Tibial artery (tissue), 4 donors: Measurements from ENCODE around the gene ZFYVE19.

Source experiments
- DNase-seq, 2 donors: peaks; one replicate each; pipeline ENCODE4 v3.0.0-alpha.2; 2019
- H3K27ac ChIP-seq, 2 donors: fragments of 200-600 bp; sonication (generic) in 1 of 2; 1 replicate in 1 of 2; 2 replicates in 1 of 2; pipeline ENCODE4 v1.5.1; 2018 to 2019; ENCODE audit warnings: mild to moderate bottlenecking in 1 of 2
- H3K27me3 ChIP-seq, 2 donors: fragments of 200-600 bp; sonication (generic) in 1 of 2; one replicate each; pipeline versions ENCODE4 v1.5.1 to v1.6.0; 2016 to 2019
- H3K36me3 ChIP-seq, 3 donors: fragments of 200-600 bp; sonication (generic) in 2 of 3; one replicate each; pipeline ENCODE4 v1.5.1; 2016 to 2019; ENCODE audit warnings: mild to moderate bottlenecking in 2 of 3
- H3K4me1 ChIP-seq, 4 donors: fragments of 200-600 bp; sonication (generic) in 2 of 4; 1 replicate in 3 of 4; 2 replicates in 1 of 4; pipeline ENCODE4 v1.5.1; 2016 to 2019
- H3K4me3 ChIP-seq, 2 donors: fragments of 200-600 bp; sonication (generic) in 1 of 2; 1 replicate in 1 of 2; 2 replicates in 1 of 2; pipeline ENCODE4 v1.5.1; 2018 to 2019; ENCODE audit warnings: mild to moderate bottlenecking in 2 of 2
- H3K9me3 ChIP-seq, 3 donors: fragments of 200-600 bp; sonication (generic) in 1 of 3; one replicate each; pipeline ENCODE4 v1.5.1; 2016 to 2019
- intact Hi-C: fragments of 100-400 bp; cut with DNase I; formaldehyde crosslinking; loops from one replicate; pipeline ENCODE4 v1.15.0; 2023; ENCODE audit warnings: low total_unique reads
- TF ChIP-seq, protein P1 (sequence below), 2 experiments: fragments of 200-600 bp in 1 of 2; fragments of 450-650 bp in 1 of 2; IDR thresholded peaks; one replicate each; pipeline ENCODE4 v1.5.1; 2017 to 2019; ENCODE audit warnings: antibody characterized with exemption in 2 of 2, mild to moderate bottlenecking in 1 of 2, moderate library complexity in 1 of 2

ZFYVE19 gene

GRCh38 chr15:40845511-40846284 is 38.8 kb downstream of the ZFYVE19 start:
- TF ChIP-seq, protein P1, sequence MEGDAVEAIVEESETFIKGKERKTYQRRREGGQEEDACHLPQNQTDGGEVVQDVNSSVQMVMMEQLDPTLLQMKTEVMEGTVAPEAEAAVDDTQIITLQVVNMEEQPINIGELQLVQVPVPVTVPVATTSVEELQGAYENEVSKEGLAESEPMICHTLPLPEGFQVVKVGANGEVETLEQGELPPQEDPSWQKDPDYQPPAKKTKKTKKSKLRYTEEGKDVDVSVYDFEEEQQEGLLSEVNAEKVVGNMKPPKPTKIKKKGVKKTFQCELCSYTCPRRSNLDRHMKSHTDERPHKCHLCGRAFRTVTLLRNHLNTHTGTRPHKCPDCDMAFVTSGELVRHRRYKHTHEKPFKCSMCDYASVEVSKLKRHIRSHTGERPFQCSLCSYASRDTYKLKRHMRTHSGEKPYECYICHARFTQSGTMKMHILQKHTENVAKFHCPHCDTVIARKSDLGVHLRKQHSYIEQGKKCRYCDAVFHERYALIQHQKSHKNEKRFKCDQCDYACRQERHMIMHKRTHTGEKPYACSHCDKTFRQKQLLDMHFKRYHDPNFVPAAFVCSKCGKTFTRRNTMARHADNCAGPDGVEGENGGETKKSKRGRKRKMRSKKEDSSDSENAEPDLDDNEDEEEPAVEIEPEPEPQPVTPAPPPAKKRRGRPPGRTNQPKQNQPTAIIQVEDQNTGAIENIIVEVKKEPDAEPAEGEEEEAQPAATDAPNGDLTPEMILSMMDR (IDR thresholded peaks at IDR 0.05), result no peak
- H3K4me1 ChIP-seq, result peaks cover 0 to 24% (median 14%) of the 10 kb centered on the region in 4 donors
- no peak for DNase-seq
- no peaks in the 10 kb centered on the region for H3K9me3 ChIP-seq
- H3K4me3 ChIP-seq, result no peak overlapping the region
- intact Hi-C loops, result no loop called here
- no peaks in the 10 kb centered on the region for H3K36me3 ChIP-seq
- H3K27me3 ChIP-seq, result peaks cover 0 to 43% of the 10 kb centered on the region in 2 donors
- H3K27ac ChIP-seq, result no peak overlapping the region

GRCh38 chr15:40846841-40847222 is 39.9 kb downstream of the ZFYVE19 start:
- H3K27ac ChIP-seq, result no peak overlapping the region
- H3K9me3 ChIP-seq, result no peaks in the 10 kb centered on the region
- no peaks in the 10 kb centered on the region for H3K36me3 ChIP-seq
- DNase-seq, result no peak
- TF ChIP-seq, protein P1 (IDR thresholded peaks at IDR 0.05), result no peak
- H3K27me3 ChIP-seq, result peaks cover 0 to 39% of the 10 kb centered on the region in 2 donors
- intact Hi-C loops, result no loop called here
- H3K4me1 ChIP-seq, result peaks cover 0 to 24% (median 14%) of the 10 kb centered on the region in 4 donors
- no peak overlapping the region for H3K4me3 ChIP-seq

- Histone ChIP-seq H3K4me1 (peaks cover 0 to 24% (median 14%) of the 10 kb centered on the region in 4 donors), H3K4me3 (no peak overlapping the region), H3K27ac (no peak overlapping the region), H3K36me3 (no peaks in the 10 kb centered on the region), H3K27me3 (peaks cover 0 to 37% of the 10 kb centered on the region in 2 donors), H3K9me3 (no peaks in the 10 kb centered on the region)
- peak; percentile 61 to 75 for DNase-seq
- TF ChIP-seq, protein P1 (IDR thresholded peaks at IDR 0.05), result no peak
- intact Hi-C loops, result no loop called here
Observed at GRCh38 chr15:40847223-40847961, 40.5 kb downstream of the ZFYVE19 start.

DNA sequence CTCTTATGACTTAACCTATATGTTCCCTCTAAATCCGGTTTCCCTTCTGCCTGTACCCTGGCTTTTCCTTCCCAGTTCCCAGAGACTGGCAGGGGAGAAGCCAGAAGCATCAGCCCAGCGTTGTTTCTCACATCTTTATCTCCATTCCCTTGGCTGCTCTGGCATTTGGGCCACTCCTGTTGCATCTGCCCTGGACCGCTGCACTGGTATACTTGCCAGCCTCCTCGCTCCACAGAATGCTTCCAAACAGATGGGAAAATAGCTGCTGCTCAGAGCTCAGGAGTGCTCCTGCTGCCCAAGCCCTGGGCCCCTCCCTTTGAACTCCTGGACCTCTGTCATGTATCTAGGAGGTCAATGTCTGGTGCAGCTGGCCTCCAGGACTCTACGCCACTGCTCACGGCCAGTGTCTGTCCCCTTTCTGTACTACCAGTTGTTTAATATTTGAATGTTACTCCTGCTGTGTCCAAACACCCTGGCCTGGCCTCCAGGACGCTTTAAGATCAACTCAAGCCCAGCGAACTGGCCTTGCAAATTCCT is 43.8 kb downstream of the ZFYVE19 start:
- no peak overlapping the region for H3K4me3 ChIP-seq
- intact Hi-C loops, result no loop called here

DNA sequence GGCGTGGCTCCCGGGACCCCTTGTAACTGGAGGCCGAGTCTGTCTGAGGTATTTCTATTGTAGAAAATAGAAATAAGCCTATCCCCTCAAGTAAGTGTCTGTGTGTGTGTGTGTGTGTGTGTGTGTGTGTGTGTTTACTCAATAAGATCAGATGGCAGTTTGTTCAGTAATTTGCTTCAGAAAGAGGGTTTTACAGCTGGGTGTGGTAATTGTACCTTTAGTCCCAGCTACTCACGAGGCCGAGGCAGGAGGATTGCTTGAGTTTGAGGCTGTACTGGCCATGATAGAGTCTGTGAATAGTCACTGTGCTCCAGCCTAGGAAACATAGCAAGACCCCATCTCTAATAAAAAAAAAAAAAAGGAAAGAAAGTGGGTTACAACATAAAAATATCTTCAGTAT is 45.6 kb downstream of the ZFYVE19 start:
- intact Hi-C loops, result no loop called here
- no peak for DNase-seq
- no peaks in the 10 kb centered on the region for H3K9me3 ChIP-seq

More for the DNA sequence above, 43.8 kb downstream of the ZFYVE19 start:
- Histone ChIP-seq H3K9me3 (no peaks in the 10 kb centered on the region), H3K36me3 (peaks cover 0 to 29% (median 0%) of the 10 kb centered on the region in 3 donors), H3K4me1 (no peaks in the 10 kb centered on the region), H3K27ac (no peak overlapping the region), H3K27me3 (peaks cover 0 to 15% of the 10 kb centered on the region in 2 donors)
- DNase-seq, result no peak
- TF ChIP-seq, protein P1 (IDR thresholded peaks at IDR 0.05), result no peak

More for the DNA sequence above, 45.6 kb downstream of the ZFYVE19 start:
- Histone ChIP-seq H3K4me3 (no peak overlapping the region), H3K4me1 (peaks cover 0 to 7% (median 2%) of the 10 kb centered on the region in 4 donors), H3K36me3 (peaks cover 0 to 42% (median 0%) of the 10 kb centered on the region in 3 donors), H3K27ac (no peak overlapping the region), H3K27me3 (peaks cover 0 to 5% of the 10 kb centered on the region in 2 donors)
- TF ChIP-seq, protein P1 (IDR thresholded peaks at IDR 0.05), result no peak
